Loucy (cell line): ENCODE data around the gene RTN3.
A peak's percentile ranks its signal among the peaks of the same experiment; 100 is the strongest.

Source experiments
- H2AFZ ChIP-seq: fragments of 200-600 bp; sonication (generic); 2 replicates; pipeline ENCODE4 v1.6.0; 2016; ENCODE audit warnings: antibody characterized with exemption, mild to moderate bottlenecking, low read length, moderate library complexity
- H3F3A ChIP-seq: fragments of 200-600 bp; 2 replicates; pipeline ENCODE4 v1.6.0; 2016; ENCODE audit warnings: antibody characterized with exemption, low read depth, mild to moderate bottlenecking
- H3K27me3 ChIP-seq: fragments of 200-600 bp; sonication (generic); 2 replicates; pipeline ENCODE4 v1.6.1; 2014; ENCODE audit warnings: low read length, mild to moderate bottlenecking; ENCODE audit not compliant: insufficient read depth, poor library complexity, severe bottlenecking
- H3K36me3 ChIP-seq: fragments of 200-600 bp; sonication (generic); 2 replicates; pipeline ENCODE4 v1.6.1; 2016; ENCODE audit warnings: low read length; ENCODE audit not compliant: insufficient read depth
- H3K4me1 ChIP-seq: fragments of 200-600 bp; sonication (generic); 2 replicates; pipeline ENCODE4 v1.5.1; 2014; ENCODE audit warnings: low read length, mild to moderate bottlenecking; ENCODE audit not compliant: insufficient read depth, poor library complexity, severe bottlenecking
- H3K4me2 ChIP-seq: fragments of 200-600 bp; sonication (generic); 2 replicates; pipeline ENCODE4 v1.6.0; 2014; ENCODE audit warnings: antibody characterized with exemption, low read length, low read depth, mild to moderate bottlenecking; ENCODE audit not compliant: poor library complexity, severe bottlenecking
- H3K4me3 ChIP-seq: fragments of 200-600 bp; sonication (generic); 2 replicates; pipeline ENCODE4 v1.5.1; 2014; ENCODE audit warnings: low read length, mild to moderate bottlenecking, mixed read lengths; ENCODE audit not compliant: poor library complexity, severe bottlenecking
- H3K79me2 ChIP-seq: fragments of 200-600 bp; sonication (generic); 2 replicates; pipeline ENCODE4 v1.6.1; 2014; ENCODE audit warnings: low read length; ENCODE audit not compliant: insufficient read depth
- H3K9ac ChIP-seq: fragments of 200-600 bp; sonication (generic); 2 replicates; pipeline ENCODE4 v1.6.0; 2014; ENCODE audit warnings: mild to moderate bottlenecking, low read depth, low read length, moderate library complexity; ENCODE audit not compliant: poor library complexity, severe bottlenecking
- H3K9me2 ChIP-seq: fragments of 200-600 bp; sonication (generic); replicated peaks from 2 replicates; pipeline ENCODE4 v1.6.1; 2016; ENCODE audit warnings: low read depth, low read length, mixed read lengths
- H3K9me3 ChIP-seq: fragments of 200-600 bp; sonication (generic); 2 replicates; pipeline ENCODE4 v1.6.1; 2014; ENCODE audit warnings: mild to moderate bottlenecking, antibody characterized with exemption, low read length, low read depth; ENCODE audit not compliant: insufficient read depth
- H4K20me1 ChIP-seq: fragments of 200-600 bp; sonication (generic); 2 replicates; pipeline ENCODE4 v1.6.0; 2014; ENCODE audit warnings: antibody characterized with exemption, low read length, mild to moderate bottlenecking; ENCODE audit not compliant: insufficient read depth, poor library complexity, severe bottlenecking
- EZH2phosphoT487 ChIP-seq: fragments of 200-600 bp; IDR thresholded peaks from 2 replicates; pipeline ENCODE4 v1.6.1; 2018; ENCODE audit warnings: antibody characterized with exemption, mild to moderate bottlenecking, moderate library complexity, borderline replicate concordance
- TF ChIP-seq, protein P1 (sequence below): fragments of 200-600 bp; sonication (generic); conservative IDR thresholded peaks from 2 replicates; pipeline ENCODE4 v1.5.1; 2014; ENCODE audit warnings: mild to moderate bottlenecking, antibody characterized with exemption, low read length

The RTN3 gene

DNA sequence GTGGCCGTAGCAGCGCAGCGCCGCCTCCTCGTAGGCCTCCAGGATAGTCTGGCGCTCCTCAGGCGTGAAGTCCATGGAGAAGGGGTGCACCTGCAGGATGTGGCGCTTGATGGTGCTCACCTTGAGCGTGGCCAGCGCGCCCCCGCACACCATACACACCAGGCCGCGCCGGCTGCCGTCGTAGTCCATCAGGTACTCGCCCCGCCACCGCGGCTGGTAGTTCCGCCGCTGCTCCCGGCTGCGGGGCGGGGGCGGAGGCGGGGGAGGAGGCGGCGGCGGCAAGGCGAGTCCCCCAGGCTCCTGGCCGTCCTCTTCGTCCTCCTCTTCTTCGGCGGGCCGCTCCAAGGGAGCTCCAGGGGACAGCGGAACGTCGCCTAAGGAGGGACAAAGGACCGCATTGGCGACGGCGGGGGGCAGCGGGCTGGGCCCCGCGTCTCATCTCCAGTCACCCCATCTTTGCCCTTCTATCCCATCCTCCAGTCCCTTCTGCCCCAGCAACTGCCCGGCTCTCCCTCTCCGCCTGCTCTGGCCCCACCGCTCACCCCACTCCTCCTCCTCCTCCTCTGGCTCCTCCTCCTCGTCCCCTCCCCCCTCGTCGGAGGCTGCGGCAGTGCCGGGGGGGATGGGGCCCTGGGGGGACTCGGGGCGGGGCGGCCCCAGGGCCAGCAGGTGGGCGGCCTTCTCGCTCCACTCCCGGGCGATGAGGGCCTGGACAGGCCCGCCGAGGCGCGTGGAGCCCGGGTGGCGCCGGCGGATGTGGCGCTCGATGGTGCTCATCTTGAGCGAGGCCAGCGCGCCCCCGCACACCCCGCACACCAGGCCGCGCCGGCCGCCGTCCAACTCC lies 82.4 kb downstream of the RTN3 start:
- Histone ChIP-seq H3K9me2 (no peaks in the 10 kb centered on the region), H3K36me3 (peaks cover 22% of the 10 kb centered on the region; the same call in 1 of the 2 replicates), H2AFZ (no peak overlapping the region), H3K79me2 (peaks cover 28% of the 10 kb centered on the region), H3K9me3 (no peaks in the 10 kb centered on the region), H3K27me3 (no peaks in the 10 kb centered on the region), H3K4me3 (no peak overlapping the region), H3K4me2 (no peak overlapping the region), H3F3A (no peaks in the 10 kb centered on the region), H3K4me1 (peaks cover 27% of the 10 kb centered on the region), H3K9ac (no peak overlapping the region), H4K20me1 (peaks cover 35% of the 10 kb centered on the region)
- no peak for TF ChIP-seq EZH2phosphoT487
- TF ChIP-seq, protein P1, sequence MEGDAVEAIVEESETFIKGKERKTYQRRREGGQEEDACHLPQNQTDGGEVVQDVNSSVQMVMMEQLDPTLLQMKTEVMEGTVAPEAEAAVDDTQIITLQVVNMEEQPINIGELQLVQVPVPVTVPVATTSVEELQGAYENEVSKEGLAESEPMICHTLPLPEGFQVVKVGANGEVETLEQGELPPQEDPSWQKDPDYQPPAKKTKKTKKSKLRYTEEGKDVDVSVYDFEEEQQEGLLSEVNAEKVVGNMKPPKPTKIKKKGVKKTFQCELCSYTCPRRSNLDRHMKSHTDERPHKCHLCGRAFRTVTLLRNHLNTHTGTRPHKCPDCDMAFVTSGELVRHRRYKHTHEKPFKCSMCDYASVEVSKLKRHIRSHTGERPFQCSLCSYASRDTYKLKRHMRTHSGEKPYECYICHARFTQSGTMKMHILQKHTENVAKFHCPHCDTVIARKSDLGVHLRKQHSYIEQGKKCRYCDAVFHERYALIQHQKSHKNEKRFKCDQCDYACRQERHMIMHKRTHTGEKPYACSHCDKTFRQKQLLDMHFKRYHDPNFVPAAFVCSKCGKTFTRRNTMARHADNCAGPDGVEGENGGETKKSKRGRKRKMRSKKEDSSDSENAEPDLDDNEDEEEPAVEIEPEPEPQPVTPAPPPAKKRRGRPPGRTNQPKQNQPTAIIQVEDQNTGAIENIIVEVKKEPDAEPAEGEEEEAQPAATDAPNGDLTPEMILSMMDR: no peak

DNA sequence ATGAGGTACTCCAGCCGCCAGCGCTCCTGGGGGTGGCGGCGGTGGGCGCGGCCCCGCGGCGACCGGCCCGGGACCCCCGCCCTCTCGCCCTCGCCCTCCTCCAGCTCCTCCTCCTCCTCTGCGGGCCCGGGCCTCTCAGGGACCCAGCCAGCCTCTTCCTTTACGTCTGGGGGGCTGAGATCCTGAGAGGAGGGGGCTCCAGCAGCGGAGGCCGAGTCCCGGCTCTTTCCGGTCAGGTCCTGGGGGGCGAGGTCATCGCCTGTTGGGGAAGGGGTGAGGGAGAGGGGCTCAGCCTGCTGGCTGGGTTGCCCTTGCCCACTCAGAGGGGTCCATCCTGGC lies 83.0 kb downstream of the RTN3 start:
- Histone ChIP-seq H3K36me3 (peaks cover 17% of the 10 kb centered on the region; the same call in 1 of the 2 replicates), H3K4me1 (peaks cover 29% of the 10 kb centered on the region), H3K9me2 (no peaks in the 10 kb centered on the region), H3K27me3 (peaks cover under 1% of the 10 kb centered on the region), H4K20me1 (peaks cover 35% of the 10 kb centered on the region), H3K9me3 (no peaks in the 10 kb centered on the region), H2AFZ (no peak overlapping the region), H3K79me2 (peaks cover 28% of the 10 kb centered on the region), H3K4me2 (no peak overlapping the region), H3F3A (no peaks in the 10 kb centered on the region), H3K4me3 (no peak overlapping the region), H3K9ac (no peak overlapping the region)
- TF ChIP-seq, protein P1: no peak

DNA sequence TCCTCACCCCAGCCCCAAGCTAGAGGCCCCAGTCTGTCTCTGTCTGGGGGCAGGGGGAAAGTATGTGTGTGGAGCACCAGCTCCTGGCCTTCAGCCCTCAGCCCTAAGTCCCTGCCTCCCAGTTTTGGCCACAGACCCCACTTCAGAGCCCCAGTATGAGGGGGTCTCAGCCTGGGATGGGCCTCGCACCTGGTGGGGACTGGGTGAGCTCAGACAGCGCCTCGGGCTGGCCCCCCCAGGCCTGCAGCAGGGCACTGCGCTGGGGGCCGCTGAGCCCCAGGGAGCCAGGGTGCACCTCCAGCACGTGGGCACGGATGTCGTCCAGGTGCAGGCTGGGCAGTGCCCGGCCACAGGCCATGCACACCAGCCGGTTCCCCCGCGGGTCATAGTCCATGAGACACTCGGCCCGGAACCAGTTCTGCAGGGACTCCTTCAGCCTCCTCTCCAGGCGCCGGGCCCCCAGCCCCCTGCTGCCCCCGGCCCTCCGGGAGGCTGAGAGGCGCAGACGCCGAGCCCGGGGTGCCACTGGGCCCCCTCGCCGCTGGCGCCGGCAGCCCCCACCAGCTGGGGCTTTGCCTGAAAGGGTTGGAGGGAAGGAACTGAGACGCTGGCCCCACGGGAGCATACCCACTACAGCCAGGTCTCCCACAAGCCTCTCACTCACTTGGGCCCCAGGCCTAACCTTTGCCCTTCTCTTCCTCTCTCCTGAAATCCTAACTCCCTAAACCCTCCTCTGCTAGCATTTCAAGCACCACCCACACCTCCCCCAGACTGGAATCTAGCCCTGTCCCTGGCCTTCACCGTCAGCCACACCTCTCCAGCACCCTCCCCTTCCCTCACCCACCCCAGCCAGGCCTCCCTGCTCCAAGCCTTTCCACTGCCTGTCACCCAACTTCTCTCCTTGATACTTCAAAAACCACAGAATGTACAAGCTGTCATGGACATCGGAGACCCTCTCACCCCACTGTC lies 83.7 kb downstream of the RTN3 start:
- Histone ChIP-seq H3K4me3 (no peak overlapping the region), H3K9me3 (no peaks in the 10 kb centered on the region), H3K36me3 (peaks cover 13% of the 10 kb centered on the region; the same call in 1 of the 2 replicates), H3K9me2 (no peaks in the 10 kb centered on the region), H3K4me2 (peak overlapping the region; percentile 98), H2AFZ (no peak overlapping the region), H3K79me2 (peaks cover 28% of the 10 kb centered on the region), H3F3A (no peaks in the 10 kb centered on the region), H3K9ac (no peak overlapping the region), H4K20me1 (peaks cover 35% of the 10 kb centered on the region), H3K27me3 (peaks cover 7% of the 10 kb centered on the region), H3K4me1 (peaks cover 36% of the 10 kb centered on the region)
- TF ChIP-seq, protein P1: no peak
- TF ChIP-seq EZH2phosphoT487: no peak
